AG04450 (cell line): ENCODE data around the gene NXNL1. TPM values are rescaled to one million over a fixed set of nuclear protein-coding genes. Genes with fewer than 3 reads are reported as not detected.

Experiments
- CTCF ChIA-PET: fragments of 300-600, 350-600 bp; formaldehyde crosslinking; extraction: SDS; loops from one replicate; lab custom pipeline; 2022; ENCODE audit warnings: antibody characterized with exemption, inconsistent platforms; lab: Charles Lee
- POLR2A ChIA-PET: fragments of 350-600 bp; formaldehyde crosslinking; extraction: SDS; loops from one replicate; lab custom pipeline; 2021; ENCODE audit warnings: antibody characterized with exemption, inconsistent platforms; lab: Yijun Ruan, JAX
- DNase-seq: peaks from one replicate; pipeline ENCODE4 v3.0.0-alpha.2; 2011; ENCODE audit warnings: low read depth, low spot score
- H3K27ac ChIP-seq: one replicate; pipeline ENCODE4 v1.5.1; 2012; ENCODE audit warnings: low read depth, low read length, control low read depth
- H3K27me3 ChIP-seq: one replicate; pipeline ENCODE4 v1.6.0; 2012; ENCODE audit warnings: low read length; ENCODE audit not compliant: control insufficient read depth, insufficient read depth
- H3K4me3 ChIP-seq: 2 replicates; pipeline ENCODE4 v1.5.1; 2011; ENCODE audit warnings: mild to moderate bottlenecking, low read depth, low read length, control low read depth
- H3K9me3 ChIP-seq: 2 replicates; pipeline ENCODE4 v1.5.1; 2012; ENCODE audit warnings: low read length; ENCODE audit not compliant: control insufficient read depth, insufficient read depth
- CTCF ChIP-seq: IDR thresholded peaks from 2 replicates; pipeline ENCODE4 v1.5.1; 2011; ENCODE audit warnings: low read depth, low read length, control low read depth, inconsistent platforms
- polyA plus RNA-seq: library from polyadenylated mRNA; depleted of rRNA; stranded (reverse); fragments of >200 nt; gene quantifications from 2 replicates; pipeline ENCODE4 v1.2.3, GENCODE V29; 2011

NXNL1 gene
- polyA plus RNA-seq, 1 experiment = not detected

- no peak for DNase-seq
- ChIA-PET POLR2A (no interaction called here), CTCF (no interaction called here)
- no peak overlapping the region for H3K4me3 ChIP-seq
- peaks cover 9% of the 10 kb centered on the region for H3K27me3 ChIP-seq
- no peak overlapping the region for H3K27ac ChIP-seq
- TF ChIP-seq CTCF = no peak
- H3K9me3 ChIP-seq = no peaks in the 10 kb centered on the region; the same call in 1 of the 2 replicates
Observed at GRCh38 chr19:17415121-17415520, 45.6 kb downstream of the NXNL1 start.

- no peak overlapping the region for H3K27ac ChIP-seq
- no peak for DNase-seq
- CTCF ChIA-PET = interaction anchor here (1.4 kb wide), 1 partner anchor 109 kb away, joined by 4 read pairs; the partner anchor contains the start of gene MRPL34
- TF ChIP-seq CTCF = no peak
- no peaks in the 10 kb centered on the region for H3K9me3 ChIP-seq
- H3K27me3 ChIP-seq = peaks cover 9% of the 10 kb centered on the region
- POLR2A ChIA-PET = no interaction called here
- H3K4me3 ChIP-seq = no peak overlapping the region
Observed at GRCh38 chr19:17414097-17414496, 46.6 kb downstream of the NXNL1 start.

GRCh38 chr19:17411801-17412200, 48.9 kb downstream of the NXNL1 start:
- peaks cover 9% of the 10 kb centered on the region for H3K27me3 ChIP-seq
- TF ChIP-seq CTCF = no peak
- CTCF ChIA-PET = interaction anchor here (1.7 to 2.8 kb wide), 2 partner anchors 26 to 55 kb away, joined by 3 to 10 read pairs; no protein-coding TSS in a partner anchor
- H3K9me3 ChIP-seq = no peaks in the 10 kb centered on the region
- POLR2A ChIA-PET = interaction anchor here (0.6 kb wide), 1 partner anchor 15 kb away, joined by 3 read pairs; no protein-coding TSS in a partner anchor
- H3K4me3 ChIP-seq = no peak overlapping the region
- no peak overlapping the region for H3K27ac ChIP-seq
- DNase-seq = no peak

- peaks cover 7% of the 10 kb centered on the region for H3K27me3 ChIP-seq
- H3K27ac ChIP-seq = no peak overlapping the region
- no peak for DNase-seq
- ChIA-PET CTCF (no interaction called here), POLR2A (no interaction called here)
- no peak overlapping the region for H3K4me3 ChIP-seq
- no peak for TF ChIP-seq CTCF
- H3K9me3 ChIP-seq = no peaks in the 10 kb centered on the region
Observed at GRCh38 chr19:17409990-17410389, 50.7 kb downstream of the NXNL1 start.

GRCh38 chr19:17406887-17407196, 53.9 kb downstream of the NXNL1 start:
- H3K27me3 ChIP-seq = peaks cover 2% of the 10 kb centered on the region
- H3K27ac ChIP-seq = no peak overlapping the region
- H3K4me3 ChIP-seq = no peak overlapping the region
- ChIA-PET CTCF (no interaction called here), POLR2A (no interaction called here)
- DNase-seq = no peak
- TF ChIP-seq CTCF = no peak
- H3K9me3 ChIP-seq = no peaks in the 10 kb centered on the region; the same call in 1 of the 2 replicates
